Testis (tissue), 2 donors: ENCODE results near the gene ARHGEF40.

Experiments
- POLR2A ChIP-seq: fragments of 450-650 bp; IDR thresholded peaks from one replicate; pipeline ENCODE4 v1.6.1; 2017; ENCODE audit warnings: antibody characterized with exemption, mild to moderate bottlenecking, moderate library complexity
- TF ChIP-seq, protein P1 (sequence below), 3 experiments: fragments of 450-650 bp in 2 of 3; fragments of 200-600 bp in 1 of 3; sonication (generic) in 1 of 3; IDR thresholded peaks; one replicate each; pipeline ENCODE4 v1.5.1; 2016 to 2019; ENCODE audit warnings: antibody characterized with exemption in 3 of 3, mild to moderate bottlenecking in 2 of 3, moderate library complexity in 1 of 3

GRCh38 chr14:21020977-21021545, 49.0 kb upstream of the ARHGEF40 start:
- TF ChIP-seq, protein P1, sequence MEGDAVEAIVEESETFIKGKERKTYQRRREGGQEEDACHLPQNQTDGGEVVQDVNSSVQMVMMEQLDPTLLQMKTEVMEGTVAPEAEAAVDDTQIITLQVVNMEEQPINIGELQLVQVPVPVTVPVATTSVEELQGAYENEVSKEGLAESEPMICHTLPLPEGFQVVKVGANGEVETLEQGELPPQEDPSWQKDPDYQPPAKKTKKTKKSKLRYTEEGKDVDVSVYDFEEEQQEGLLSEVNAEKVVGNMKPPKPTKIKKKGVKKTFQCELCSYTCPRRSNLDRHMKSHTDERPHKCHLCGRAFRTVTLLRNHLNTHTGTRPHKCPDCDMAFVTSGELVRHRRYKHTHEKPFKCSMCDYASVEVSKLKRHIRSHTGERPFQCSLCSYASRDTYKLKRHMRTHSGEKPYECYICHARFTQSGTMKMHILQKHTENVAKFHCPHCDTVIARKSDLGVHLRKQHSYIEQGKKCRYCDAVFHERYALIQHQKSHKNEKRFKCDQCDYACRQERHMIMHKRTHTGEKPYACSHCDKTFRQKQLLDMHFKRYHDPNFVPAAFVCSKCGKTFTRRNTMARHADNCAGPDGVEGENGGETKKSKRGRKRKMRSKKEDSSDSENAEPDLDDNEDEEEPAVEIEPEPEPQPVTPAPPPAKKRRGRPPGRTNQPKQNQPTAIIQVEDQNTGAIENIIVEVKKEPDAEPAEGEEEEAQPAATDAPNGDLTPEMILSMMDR (IDR thresholded peaks at IDR 0.05), result no peak
- TF ChIP-seq POLR2A, result no peak
